GM12874 (cell line): Measurements from ENCODE around the gene ZNF791.

Source experiments
- CTCF ChIP-seq: IDR thresholded peaks from 2 replicates; pipeline ENCODE4 v1.5.1; 2011; ENCODE audit warnings: low read depth, mild to moderate bottlenecking, control low read depth, low read length, moderate library complexity; ENCODE audit not compliant: insufficient read depth

The ZNF791 gene

GRCh38 chr19:12617646-12618045 lies 6.9 kb downstream of the ZNF791 start:
- TF ChIP-seq CTCF, result no peak

GRCh38 chr19:12623361-12624031 lies 12.8 kb downstream of the ZNF791 start:
- no peak for TF ChIP-seq CTCF

- TF ChIP-seq CTCF, result no peak
Observed at GRCh38 chr19:12626958-12627357, 16.2 kb downstream of the ZNF791 start.

GRCh38 chr19:12628040-12629022 lies 17.6 kb downstream of the ZNF791 start:
- TF ChIP-seq CTCF, result no peak

- TF ChIP-seq CTCF, result no peak
Observed at GRCh38 chr19:12629215-12629614, 18.5 kb downstream of the ZNF791 start.

- TF ChIP-seq CTCF, result no peak
Observed at GRCh38 chr19:12636631-12637030, 25.9 kb downstream of the ZNF791 start.

- TF ChIP-seq CTCF, result no peak
Observed at GRCh38 chr19:12638611-12639182, 28.0 kb downstream of the ZNF791 start.
